ENCODE results near the gene CDH11.

The CDH11 gene

DNA sequence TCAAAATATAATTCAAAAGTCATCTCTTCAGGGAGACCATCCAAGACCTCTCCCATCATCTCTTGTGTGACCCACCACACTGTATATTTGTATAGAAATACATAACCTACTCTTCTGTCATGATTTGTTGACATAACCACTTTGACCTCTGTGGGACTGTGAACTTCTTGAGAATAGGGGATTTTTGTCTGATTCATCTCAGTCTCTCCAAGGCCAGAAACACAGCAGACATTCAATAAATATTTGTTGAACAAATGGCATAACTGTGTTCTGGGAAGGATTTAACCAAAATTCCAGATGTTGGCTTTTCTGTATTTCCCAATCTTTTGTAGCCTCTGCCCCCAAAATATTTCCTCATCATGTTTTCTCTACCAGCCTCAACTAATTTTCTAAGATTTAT, 169.7 kb downstream of the CDH11 start:
- H3K4me1 ChIP-seq (ENCODE audit: insufficient read depth, low read length, poor library complexity, severe bottlenecking) = no peaks in the 10 kb centered on the region
- H3K4me2 ChIP-seq (ENCODE audit: low read depth, low read length, poor library complexity, severe bottlenecking) = no peak overlapping the region
- TF ChIP-seq, protein P1, sequence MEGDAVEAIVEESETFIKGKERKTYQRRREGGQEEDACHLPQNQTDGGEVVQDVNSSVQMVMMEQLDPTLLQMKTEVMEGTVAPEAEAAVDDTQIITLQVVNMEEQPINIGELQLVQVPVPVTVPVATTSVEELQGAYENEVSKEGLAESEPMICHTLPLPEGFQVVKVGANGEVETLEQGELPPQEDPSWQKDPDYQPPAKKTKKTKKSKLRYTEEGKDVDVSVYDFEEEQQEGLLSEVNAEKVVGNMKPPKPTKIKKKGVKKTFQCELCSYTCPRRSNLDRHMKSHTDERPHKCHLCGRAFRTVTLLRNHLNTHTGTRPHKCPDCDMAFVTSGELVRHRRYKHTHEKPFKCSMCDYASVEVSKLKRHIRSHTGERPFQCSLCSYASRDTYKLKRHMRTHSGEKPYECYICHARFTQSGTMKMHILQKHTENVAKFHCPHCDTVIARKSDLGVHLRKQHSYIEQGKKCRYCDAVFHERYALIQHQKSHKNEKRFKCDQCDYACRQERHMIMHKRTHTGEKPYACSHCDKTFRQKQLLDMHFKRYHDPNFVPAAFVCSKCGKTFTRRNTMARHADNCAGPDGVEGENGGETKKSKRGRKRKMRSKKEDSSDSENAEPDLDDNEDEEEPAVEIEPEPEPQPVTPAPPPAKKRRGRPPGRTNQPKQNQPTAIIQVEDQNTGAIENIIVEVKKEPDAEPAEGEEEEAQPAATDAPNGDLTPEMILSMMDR (conservative IDR thresholded peaks at IDR 0.05; ENCODE audit: low read length) = no peak
- TF ChIP-seq EZH2phosphoT487 (IDR thresholded peaks at IDR 0.05; ENCODE audit: borderline replicate concordance) = no peak
- H3K9me2 ChIP-seq (replicated peaks; ENCODE audit: low read depth, low read length) = no peaks in the 10 kb centered on the region
- H3K27me3 ChIP-seq (ENCODE audit: insufficient read depth, low read length, poor library complexity, severe bottlenecking) = no peaks in the 10 kb centered on the region
- no peaks in the 10 kb centered on the region for H3F3A ChIP-seq (ENCODE audit: low read depth)
- no peak overlapping the region for H3K4me3 ChIP-seq (ENCODE audit: low read length, poor library complexity, severe bottlenecking)
- no peak overlapping the region for H2AFZ ChIP-seq (ENCODE audit: low read length)
- no peaks in the 10 kb centered on the region for H3K36me3 ChIP-seq (ENCODE audit: insufficient read depth, low read length)
- H4K20me1 ChIP-seq (ENCODE audit: insufficient read depth, low read length, poor library complexity, severe bottlenecking) = no peaks in the 10 kb centered on the region
- H3K9ac ChIP-seq (ENCODE audit: low read depth, low read length, poor library complexity, severe bottlenecking) = no peak overlapping the region
- no peaks in the 10 kb centered on the region for H3K79me2 ChIP-seq (ENCODE audit: insufficient read depth, low read length)
- H3K9me3 ChIP-seq (ENCODE audit: insufficient read depth, low read depth, low read length) = no peaks in the 10 kb centered on the region; the same call in 1 of the 2 replicates

DNA sequence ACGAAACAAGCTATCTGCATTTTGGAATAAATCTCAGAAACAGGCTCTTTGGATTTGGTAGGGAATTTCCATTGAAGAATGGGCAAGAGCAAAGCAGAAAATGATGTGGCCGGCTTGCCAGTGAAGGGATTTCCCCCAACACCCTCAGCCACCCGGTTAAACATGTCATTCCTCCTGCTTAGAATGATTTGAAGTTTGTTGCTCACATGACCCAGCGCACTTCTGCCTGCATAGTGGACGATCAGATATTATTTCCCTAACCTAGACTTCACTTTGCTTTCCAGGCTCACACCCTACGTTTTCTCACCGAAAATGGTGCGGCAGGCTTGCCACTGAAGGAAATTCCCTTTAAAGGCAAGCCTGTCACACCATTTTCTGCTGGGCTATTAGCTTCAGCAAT, 170.7 kb downstream of the CDH11 start:
- H3K79me2 ChIP-seq (ENCODE audit: insufficient read depth, low read length) = no peaks in the 10 kb centered on the region
- no peaks in the 10 kb centered on the region for H3K4me1 ChIP-seq (ENCODE audit: insufficient read depth, low read length, poor library complexity, severe bottlenecking)
- no peak overlapping the region for H2AFZ ChIP-seq (ENCODE audit: low read length)
- no peaks in the 10 kb centered on the region for H4K20me1 ChIP-seq (ENCODE audit: insufficient read depth, low read length, poor library complexity, severe bottlenecking)
- no peaks in the 10 kb centered on the region for H3K9me2 ChIP-seq (replicated peaks; ENCODE audit: low read depth, low read length)
- no peaks in the 10 kb centered on the region for H3K27me3 ChIP-seq (ENCODE audit: insufficient read depth, low read length, poor library complexity, severe bottlenecking)
- H3K4me3 ChIP-seq (ENCODE audit: low read length, poor library complexity, severe bottlenecking) = no peak overlapping the region
- H3F3A ChIP-seq (ENCODE audit: low read depth) = no peaks in the 10 kb centered on the region
- H3K9me3 ChIP-seq (ENCODE audit: insufficient read depth, low read depth, low read length) = no peaks in the 10 kb centered on the region; the same call in 1 of the 2 replicates
- H3K9ac ChIP-seq (ENCODE audit: low read depth, low read length, poor library complexity, severe bottlenecking) = no peak overlapping the region
- no peak for TF ChIP-seq EZH2phosphoT487 (IDR thresholded peaks at IDR 0.05; ENCODE audit: borderline replicate concordance)
- TF ChIP-seq, protein P1 (conservative IDR thresholded peaks at IDR 0.05; ENCODE audit: low read length) = no peak
- H3K4me2 ChIP-seq (ENCODE audit: low read depth, low read length, poor library complexity, severe bottlenecking) = no peak overlapping the region
- no peaks in the 10 kb centered on the region for H3K36me3 ChIP-seq (ENCODE audit: insufficient read depth, low read length)

DNA sequence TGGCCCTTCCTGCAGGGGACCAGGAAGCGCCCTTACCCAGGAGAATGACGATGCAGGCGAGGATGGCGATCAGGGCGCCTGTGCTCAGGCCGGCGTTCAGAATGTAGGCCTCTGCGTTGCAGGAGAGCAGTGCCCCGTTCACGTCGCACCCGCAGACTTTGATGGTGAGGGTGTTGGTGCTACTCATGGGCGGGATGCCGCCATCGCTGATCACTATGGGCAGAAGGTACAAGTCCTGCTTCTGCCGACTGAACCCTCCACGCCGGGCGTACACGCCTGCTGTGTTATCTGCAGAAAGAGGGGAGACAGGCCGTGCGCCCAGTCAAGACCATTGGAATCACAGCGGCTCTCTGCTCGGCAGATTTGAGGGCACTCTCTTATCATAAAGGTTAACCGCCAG, 171.1 kb downstream of the CDH11 start:
- H3K4me3 ChIP-seq (ENCODE audit: low read length, poor library complexity, severe bottlenecking) = no peak overlapping the region
- no peaks in the 10 kb centered on the region for H3K27me3 ChIP-seq (ENCODE audit: insufficient read depth, low read length, poor library complexity, severe bottlenecking)
- no peaks in the 10 kb centered on the region for H3K36me3 ChIP-seq (ENCODE audit: insufficient read depth, low read length)
- H4K20me1 ChIP-seq (ENCODE audit: insufficient read depth, low read length, poor library complexity, severe bottlenecking) = no peaks in the 10 kb centered on the region
- H3K9me3 ChIP-seq (ENCODE audit: insufficient read depth, low read depth, low read length) = no peaks in the 10 kb centered on the region; the same call in 1 of the 2 replicates
- no peaks in the 10 kb centered on the region for H3K9me2 ChIP-seq (replicated peaks; ENCODE audit: low read depth, low read length)
- H3K4me2 ChIP-seq (ENCODE audit: low read depth, low read length, poor library complexity, severe bottlenecking) = no peak overlapping the region
- H3K9ac ChIP-seq (ENCODE audit: low read depth, low read length, poor library complexity, severe bottlenecking) = no peak overlapping the region
- no peak overlapping the region for H2AFZ ChIP-seq (ENCODE audit: low read length)
- H3F3A ChIP-seq (ENCODE audit: low read depth) = no peaks in the 10 kb centered on the region
- no peak for TF ChIP-seq EZH2phosphoT487 (IDR thresholded peaks at IDR 0.05; ENCODE audit: borderline replicate concordance)
- TF ChIP-seq, protein P1 (conservative IDR thresholded peaks at IDR 0.05; ENCODE audit: low read length) = no peak
- no peaks in the 10 kb centered on the region for H3K79me2 ChIP-seq (ENCODE audit: insufficient read depth, low read length)
- no peaks in the 10 kb centered on the region for H3K4me1 ChIP-seq (ENCODE audit: insufficient read depth, low read length, poor library complexity, severe bottlenecking)

All from Loucy (cell line).